Smooth muscle cell (in vitro differentiated cells): Measurements from ENCODE around the gene CENPF. TPM values are rescaled to one million over a fixed set of nuclear protein-coding genes. Genes with fewer than 3 reads are reported as not detected.
"Not testable (repeated sequence)": the region's sequence is repeated elsewhere in the genome, so short reads cannot be mapped to it uniquely, and the experiment has no call there.

Source experiments
- DNase-seq: peaks from one replicate; lab custom pipeline; 2025; ENCODE audit not compliant: unreplicated experiment; lab: John Stamatoyannopoulos, UW
- H2AFZ ChIP-seq: fragments of 200-600 bp; sonication (generic); 2 replicates; pipeline ENCODE4 v1.6.0; 2016; ENCODE audit warnings: antibody characterized with exemption, low read depth, mild to moderate bottlenecking
- H3F3A ChIP-seq: fragments of 200-600 bp; sonication (generic); 2 replicates; pipeline ENCODE4 v1.6.0; 2017; ENCODE audit warnings: antibody characterized with exemption, low read depth
- H3K27ac ChIP-seq: fragments of 200-600 bp; sonication (generic); 2 replicates; pipeline ENCODE4 v1.5.1; 2016; ENCODE audit warnings: low read depth, mild to moderate bottlenecking
- H3K27me3 ChIP-seq: fragments of 200-600 bp; sonication (generic); 2 replicates; pipeline ENCODE4 v1.6.1; 2016; ENCODE audit warnings: low read depth, mild to moderate bottlenecking
- H3K36me3 ChIP-seq: fragments of 200-600 bp; sonication (generic); 2 replicates; pipeline ENCODE4 v1.5.1; 2016; ENCODE audit warnings: low read depth
- H3K4me1 ChIP-seq: fragments of 200-600 bp; sonication (generic); 2 replicates; pipeline ENCODE4 v1.5.1; 2016; ENCODE audit warnings: low read depth
- H3K4me2 ChIP-seq: fragments of 200-600 bp; sonication (generic); 2 replicates; pipeline ENCODE4 v1.6.0; 2016; ENCODE audit warnings: mild to moderate bottlenecking
- H3K4me3 ChIP-seq: fragments of 200-600 bp; sonication (generic); 2 replicates; pipeline ENCODE4 v1.5.1; 2016; ENCODE audit warnings: mild to moderate bottlenecking
- H3K79me2 ChIP-seq: fragments of 200-600 bp; sonication (generic); 2 replicates; pipeline ENCODE4 v1.6.0; 2016; ENCODE audit warnings: low read depth, mild to moderate bottlenecking
- H3K9ac ChIP-seq: fragments of 200-600 bp; sonication (generic); 2 replicates; pipeline ENCODE4 v1.6.0; 2016; ENCODE audit warnings: low read depth
- H3K9me3 ChIP-seq: fragments of 200-600 bp; sonication (generic); replicated peaks from 2 replicates; pipeline ENCODE4 v1.5.1; 2016; ENCODE audit warnings: low read depth
- H4K20me1 ChIP-seq: fragments of 200-600 bp; sonication (generic); 2 replicates; pipeline ENCODE4 v1.6.0; 2016; ENCODE audit warnings: low read depth
- CTCF ChIP-seq: fragments of 200-600 bp; sonication (generic); IDR thresholded peaks from 2 replicates; pipeline ENCODE4 v1.5.1; 2017; ENCODE audit warnings: borderline replicate concordance, mild to moderate bottlenecking, antibody characterized with exemption; ENCODE audit not compliant: insufficient read depth, poor library complexity, severe bottlenecking
- WGBS: methylation state at CpG from one replicate; pipeline ENCODE4 v1.1.7; 2016; ENCODE audit warnings: low lambda C conversion rate; 5-methylcytosine and 5-hydroxymethylcytosine counted together
- polyA plus RNA-seq: library from polyadenylated mRNA; unstranded; fragments of >200 nt; fragmentation: Nextera tagmentation; extraction: Ambion mirVana; gene quantifications from 2 replicates; pipeline ENCODE4 v1.2.1, GENCODE V29; 2016
- total RNA-seq: library from RNA; depleted of rRNA; stranded (reverse); fragments of >200 nt; gene quantifications from 2 replicates; pipeline ENCODE4 v1.2.3, GENCODE V29; 2014

The CENPF gene
- total and polyA plus RNA-seq, 2 experiments from 2014 or later: 7.4 to 8.3 TPM

DNA sequence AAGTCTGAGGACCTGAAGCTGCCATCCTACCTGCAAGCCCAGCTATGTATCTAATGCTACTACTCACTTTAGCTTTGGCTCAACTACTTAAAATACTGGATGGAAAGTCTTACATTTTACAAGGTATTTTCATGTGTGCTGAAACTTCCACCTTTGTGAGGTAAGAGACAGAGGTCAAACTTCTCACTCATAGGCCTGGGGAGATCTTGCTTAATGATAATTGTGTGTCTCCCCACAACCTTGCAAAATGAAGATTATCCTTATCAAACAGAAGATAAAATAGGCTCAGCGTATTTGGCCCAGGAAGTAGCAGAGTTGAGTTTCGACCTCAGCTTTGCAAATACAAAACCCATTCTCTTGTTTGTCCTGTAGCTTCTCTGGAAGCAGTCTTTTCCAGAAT, 63.7 kb downstream of the CENPF start:
- Histone ChIP-seq H4K20me1 (no peaks in the 10 kb centered on the region), H3K36me3 (no peaks in the 10 kb centered on the region), H3F3A (no peaks in the 10 kb centered on the region), H3K9ac (no peak overlapping the region), H2AFZ (no peak overlapping the region), H3K79me2 (no peaks in the 10 kb centered on the region), H3K9me3 (no peaks in the 10 kb centered on the region), H3K4me3 (no peak overlapping the region), H3K4me2 (no peak overlapping the region), H3K4me1 (no peaks in the 10 kb centered on the region), H3K27ac (no peak overlapping the region), H3K27me3 (no peaks in the 10 kb centered on the region)
- WGBS: 96% methylated on average over 2 of the region's 2 CpGs
- TF ChIP-seq CTCF: no peak
- DNase-seq: no peak

- no peak overlapping the region for H3K4me2 ChIP-seq
- H4K20me1 ChIP-seq: no peaks in the 10 kb centered on the region
- no peaks in the 10 kb centered on the region for H3K9me3 ChIP-seq
- no peak for TF ChIP-seq CTCF
- H3K36me3 ChIP-seq: no peaks in the 10 kb centered on the region
- 69% methylated on average over 2 of the region's 2 CpGs for WGBS
- DNase-seq: no peak
- no peaks in the 10 kb centered on the region for H3K4me1 ChIP-seq
- no peak overlapping the region for H3K9ac ChIP-seq
- H3K79me2 ChIP-seq: no peaks in the 10 kb centered on the region
- H3F3A ChIP-seq: no peaks in the 10 kb centered on the region
- no peak overlapping the region for H2AFZ ChIP-seq
- H3K4me3 ChIP-seq: no peak overlapping the region
- H3K27ac ChIP-seq: no peak overlapping the region
- H3K27me3 ChIP-seq: no peaks in the 10 kb centered on the region
Measured at GRCh38 chr1:214670098-214670497, 67.1 kb downstream of the CENPF start.

GRCh38 chr1:214673029-214673428, 70.0 kb downstream of the CENPF start:
- H3K9me3 ChIP-seq, H3K4me1 ChIP-seq, H3K27me3 ChIP-seq, H3K9ac ChIP-seq, H3K4me3 ChIP-seq, H3K27ac ChIP-seq, H3F3A ChIP-seq, H3K79me2 ChIP-seq, DNase-seq, H3K4me2 ChIP-seq, H4K20me1 ChIP-seq, H2AFZ ChIP-seq, H3K36me3 ChIP-seq: not testable (repeated sequence)
- WGBS: 92% methylated on average over 25 of the region's 29 CpGs

DNA sequence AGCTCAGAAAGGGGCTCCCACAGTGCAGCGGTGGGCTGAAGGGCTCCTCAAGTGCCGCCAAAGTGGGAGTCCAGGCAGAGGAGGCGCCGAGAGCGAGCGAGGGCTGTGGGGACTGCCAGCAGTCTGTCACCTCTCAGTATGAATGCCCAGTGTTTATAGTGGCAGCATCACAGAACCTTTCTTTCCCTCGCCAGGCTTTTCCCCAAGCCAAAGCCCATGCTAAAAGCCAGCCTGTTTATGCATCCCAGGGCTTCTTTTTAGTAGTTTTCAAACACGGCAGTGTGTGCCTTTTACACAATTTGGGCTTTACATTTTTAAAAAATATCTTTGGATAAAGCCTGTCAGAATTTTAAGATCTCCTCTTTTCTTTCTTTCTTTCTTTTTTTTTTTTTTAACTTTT, 70.6 kb downstream of the CENPF start:
- Histone ChIP-seq H3K4me3 (no peak overlapping the region), H3K27ac (no peak overlapping the region), H3K4me2 (no peak overlapping the region), H3K9ac (no peak overlapping the region), H3F3A (no peaks in the 10 kb centered on the region), H3K79me2 (no peaks in the 10 kb centered on the region), H3K9me3 (no peaks in the 10 kb centered on the region), H3K27me3 (no peaks in the 10 kb centered on the region), H3K36me3 (no peaks in the 10 kb centered on the region), H4K20me1 (no peaks in the 10 kb centered on the region), H3K4me1 (no peaks in the 10 kb centered on the region), H2AFZ (no peak overlapping the region)
- no peak for DNase-seq
- WGBS: 95% methylated on average over 8 of the region's 8 CpGs
- TF ChIP-seq CTCF: no peak

DNA sequence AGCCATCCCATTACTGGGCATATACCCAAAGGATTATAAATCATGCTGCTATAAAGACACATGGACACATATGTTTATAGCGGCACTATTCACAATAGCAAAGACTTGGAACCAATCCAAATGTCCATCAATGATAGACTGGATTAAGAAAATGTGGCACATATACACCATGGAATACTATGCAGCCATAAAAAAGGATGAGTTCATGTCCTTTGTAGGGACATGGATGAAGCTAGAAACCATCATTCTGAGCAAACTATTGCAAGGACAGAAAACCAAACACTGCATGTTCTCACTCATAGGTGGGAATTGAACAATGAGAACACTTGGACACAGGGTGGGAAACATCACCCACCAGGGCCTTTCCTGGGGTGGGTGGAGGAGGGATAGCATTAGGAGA, 72.5 kb downstream of the CENPF start:
- not testable (repeated sequence) for H3K4me2 ChIP-seq, H3K79me2 ChIP-seq, H2AFZ ChIP-seq, H3F3A ChIP-seq, H3K4me1 ChIP-seq, DNase-seq, H3K27me3 ChIP-seq, H4K20me1 ChIP-seq, H3K27ac ChIP-seq, H3K9ac ChIP-seq, H3K4me3 ChIP-seq, H3K9me3 ChIP-seq, H3K36me3 ChIP-seq
- WGBS: 96% methylated on average over 1 of the region's 1 CpG
